GM10266 (cell line): ENCODE data around the gene OR51S1.
"Not testable (repeated sequence)": the region's sequence is repeated elsewhere in the genome, so short reads cannot be mapped to it uniquely, and the experiment has no call there.

Source experiments
- DNase-seq: peaks from one replicate; pipeline ENCODE4 v3.0.0; 2012; ENCODE audit errors: extremely low spot score
- TF ChIP-seq, protein P1 (sequence below): IDR thresholded peaks from 2 replicates; pipeline ENCODE4 v1.5.1; 2012; ENCODE audit warnings: mild to moderate bottlenecking, low read depth; ENCODE audit not compliant: control insufficient read depth, insufficient read depth; ENCODE audit errors: missing control alignments

OR51S1 gene

DNA sequence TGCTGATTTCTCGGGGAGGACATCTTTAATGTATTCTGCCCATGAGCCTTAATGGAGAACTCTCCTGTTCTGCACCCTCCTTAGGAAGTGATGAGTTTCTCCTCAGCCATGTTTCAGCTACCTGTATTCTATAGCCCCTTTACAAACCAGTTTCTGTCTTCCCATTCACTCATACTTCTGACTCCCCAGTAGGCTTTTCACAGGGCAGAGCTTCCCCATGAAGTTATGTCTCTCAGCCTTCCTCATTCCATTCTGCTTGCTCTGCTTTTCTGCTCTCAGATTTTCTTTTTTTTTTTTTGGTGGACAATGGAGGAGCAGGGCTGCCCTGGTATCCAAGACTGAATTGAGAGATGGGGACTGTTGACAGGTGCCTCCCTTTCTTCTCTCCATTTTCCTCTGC is 40.5 kb downstream of the OR51S1 start:
- TF ChIP-seq, protein P1, sequence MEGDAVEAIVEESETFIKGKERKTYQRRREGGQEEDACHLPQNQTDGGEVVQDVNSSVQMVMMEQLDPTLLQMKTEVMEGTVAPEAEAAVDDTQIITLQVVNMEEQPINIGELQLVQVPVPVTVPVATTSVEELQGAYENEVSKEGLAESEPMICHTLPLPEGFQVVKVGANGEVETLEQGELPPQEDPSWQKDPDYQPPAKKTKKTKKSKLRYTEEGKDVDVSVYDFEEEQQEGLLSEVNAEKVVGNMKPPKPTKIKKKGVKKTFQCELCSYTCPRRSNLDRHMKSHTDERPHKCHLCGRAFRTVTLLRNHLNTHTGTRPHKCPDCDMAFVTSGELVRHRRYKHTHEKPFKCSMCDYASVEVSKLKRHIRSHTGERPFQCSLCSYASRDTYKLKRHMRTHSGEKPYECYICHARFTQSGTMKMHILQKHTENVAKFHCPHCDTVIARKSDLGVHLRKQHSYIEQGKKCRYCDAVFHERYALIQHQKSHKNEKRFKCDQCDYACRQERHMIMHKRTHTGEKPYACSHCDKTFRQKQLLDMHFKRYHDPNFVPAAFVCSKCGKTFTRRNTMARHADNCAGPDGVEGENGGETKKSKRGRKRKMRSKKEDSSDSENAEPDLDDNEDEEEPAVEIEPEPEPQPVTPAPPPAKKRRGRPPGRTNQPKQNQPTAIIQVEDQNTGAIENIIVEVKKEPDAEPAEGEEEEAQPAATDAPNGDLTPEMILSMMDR = no peak
- DNase-seq = no peak

DNA sequence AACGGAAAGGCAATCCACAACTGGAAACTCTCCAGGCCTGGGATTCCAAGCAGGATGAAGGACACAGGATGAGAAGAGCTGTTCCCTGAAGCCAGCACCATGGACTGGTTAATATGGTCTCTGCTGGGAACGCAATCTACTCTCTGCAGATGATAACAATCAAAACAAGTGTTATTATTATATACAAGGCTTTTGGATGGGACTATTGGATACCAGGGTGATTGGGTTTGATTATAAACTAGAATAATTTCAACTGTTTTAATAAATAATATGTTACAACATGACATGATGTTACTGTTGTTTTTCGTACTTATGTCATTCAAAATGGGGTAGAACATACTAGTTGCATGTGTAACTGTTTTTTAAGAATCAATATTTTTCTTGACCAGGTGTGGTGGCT is 44.7 kb downstream of the OR51S1 start, which contains the start of gene OR52R1:
OR52R1 (minus strand) TSS at position 101 of the 400 bp plus-strand sequence; CDS start at position 101, 0 bp downstream.
- TF ChIP-seq, protein P1 = no peak
- DNase-seq = no peak

GRCh38 chr11:4801316-4801715 is 47.7 kb downstream of the OR51S1 start:
- DNase-seq = not testable (repeated sequence)

- TF ChIP-seq, protein P1 = no peak
- DNase-seq = no peak
These were observed 50.4 kb downstream of the OR51S1 start for GRCh38 chr11:4798427-4799183.
